HG03521 (cell line): ENCODE data around the gene CPEB3.
A peak's percentile ranks its signal among the peaks of the same experiment; 100 is the strongest.
"Not testable (repeated sequence)": the region's sequence is repeated elsewhere in the genome, so short reads cannot be mapped to it uniquely, and the experiment has no call there.

Experiments
- ATAC-seq: cut with Tn5 transposase; IDR thresholded peaks from one replicate; pipeline ENCODE4 v1.9.1; 2021; ENCODE audit warnings: mild to moderate bottlenecking, moderate library complexity; ENCODE audit not compliant: unreplicated experiment

The CPEB3 gene

DNA sequence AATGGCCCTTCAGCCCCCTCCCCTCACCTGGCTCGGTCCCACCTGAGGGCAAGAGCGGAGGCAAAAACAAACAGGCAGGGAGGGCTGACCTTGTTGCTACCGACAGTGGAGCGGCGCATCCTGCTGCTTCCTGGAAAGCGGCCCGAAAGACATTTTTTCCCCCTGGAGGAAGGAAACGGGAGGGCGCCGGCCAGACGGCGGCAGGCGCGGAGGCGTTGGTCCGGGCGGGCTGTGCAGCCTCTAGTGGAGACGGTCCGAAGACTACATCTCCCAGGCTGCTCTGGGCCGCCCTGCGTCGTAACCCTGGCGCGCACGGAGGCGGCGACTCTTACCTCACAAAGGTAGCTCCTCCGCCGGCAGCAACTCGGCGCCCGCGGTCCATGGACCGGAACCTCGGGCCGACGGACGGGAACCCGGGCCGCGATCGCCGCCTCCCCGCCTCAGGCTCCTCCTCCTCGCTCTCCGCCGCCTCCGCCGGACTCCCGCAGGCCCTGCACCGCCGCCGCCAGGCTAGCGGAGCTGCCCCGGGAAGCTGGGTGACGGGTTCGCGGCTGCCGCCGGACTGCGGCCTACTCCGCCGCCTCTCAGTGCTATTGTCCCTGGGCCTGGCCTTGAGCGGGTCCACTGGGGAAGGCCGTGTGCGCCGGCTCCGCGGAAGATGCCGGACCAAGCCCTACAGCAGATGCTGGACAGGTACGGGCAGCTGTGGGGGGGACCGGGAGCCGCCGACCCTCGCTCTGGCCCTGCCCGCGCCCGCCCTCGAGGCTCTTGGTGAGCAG, at the start of gene CPEB3, which contains the start of gene MARCHF5:
CPEB3 (minus strand) TSS at position 242 of the 779 bp plus-strand sequence. CDS start 50,728 bp downstream, outside the sequence.
MARCHF5 (plus strand) TSS at position 331 of the 779 bp plus-strand sequence; CDS start at position 659, 328 bp downstream.
- peak; percentile 98 for ATAC-seq

DNA sequence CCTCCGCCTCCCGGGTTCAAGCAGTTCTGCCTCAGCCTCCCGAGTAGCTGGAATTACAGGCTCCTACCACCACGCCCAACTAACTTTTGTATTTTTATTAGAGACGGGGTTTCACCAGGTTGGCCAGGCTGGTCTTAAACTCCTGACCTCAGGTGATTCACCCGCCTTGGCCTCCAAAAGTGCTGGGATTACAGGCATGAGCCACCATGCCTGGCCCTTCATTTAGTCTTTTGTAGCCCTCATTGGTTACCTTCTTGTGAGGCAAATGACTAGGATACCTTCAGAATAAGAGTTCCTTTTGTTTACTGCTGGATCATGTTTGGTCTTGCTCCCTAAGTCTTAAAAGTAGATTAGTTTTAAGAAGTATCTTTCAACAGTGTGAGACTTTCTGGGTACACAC, 39.0 kb upstream of the CPEB3 start:
- ATAC-seq = not testable (repeated sequence)

DNA sequence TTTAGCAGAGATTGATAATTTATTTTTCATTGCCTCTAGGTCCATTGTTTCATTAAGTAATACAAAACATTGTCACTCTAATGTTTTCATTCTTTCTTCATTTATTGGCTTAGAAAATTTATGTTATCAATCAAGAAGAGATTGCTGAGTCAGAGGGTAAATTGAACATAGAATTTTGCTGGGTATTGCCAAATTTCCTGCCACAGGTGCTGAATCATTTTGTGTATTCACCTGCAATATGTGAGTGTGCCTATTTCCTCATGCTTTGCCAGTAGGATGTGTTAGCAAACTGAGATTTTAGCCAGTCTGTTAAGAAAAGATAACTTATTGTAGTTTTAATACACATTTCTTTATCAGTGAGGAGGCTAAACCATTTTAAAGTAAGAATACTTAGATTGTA, 38.1 kb upstream of the CPEB3 start:
- no peak for ATAC-seq

DNA sequence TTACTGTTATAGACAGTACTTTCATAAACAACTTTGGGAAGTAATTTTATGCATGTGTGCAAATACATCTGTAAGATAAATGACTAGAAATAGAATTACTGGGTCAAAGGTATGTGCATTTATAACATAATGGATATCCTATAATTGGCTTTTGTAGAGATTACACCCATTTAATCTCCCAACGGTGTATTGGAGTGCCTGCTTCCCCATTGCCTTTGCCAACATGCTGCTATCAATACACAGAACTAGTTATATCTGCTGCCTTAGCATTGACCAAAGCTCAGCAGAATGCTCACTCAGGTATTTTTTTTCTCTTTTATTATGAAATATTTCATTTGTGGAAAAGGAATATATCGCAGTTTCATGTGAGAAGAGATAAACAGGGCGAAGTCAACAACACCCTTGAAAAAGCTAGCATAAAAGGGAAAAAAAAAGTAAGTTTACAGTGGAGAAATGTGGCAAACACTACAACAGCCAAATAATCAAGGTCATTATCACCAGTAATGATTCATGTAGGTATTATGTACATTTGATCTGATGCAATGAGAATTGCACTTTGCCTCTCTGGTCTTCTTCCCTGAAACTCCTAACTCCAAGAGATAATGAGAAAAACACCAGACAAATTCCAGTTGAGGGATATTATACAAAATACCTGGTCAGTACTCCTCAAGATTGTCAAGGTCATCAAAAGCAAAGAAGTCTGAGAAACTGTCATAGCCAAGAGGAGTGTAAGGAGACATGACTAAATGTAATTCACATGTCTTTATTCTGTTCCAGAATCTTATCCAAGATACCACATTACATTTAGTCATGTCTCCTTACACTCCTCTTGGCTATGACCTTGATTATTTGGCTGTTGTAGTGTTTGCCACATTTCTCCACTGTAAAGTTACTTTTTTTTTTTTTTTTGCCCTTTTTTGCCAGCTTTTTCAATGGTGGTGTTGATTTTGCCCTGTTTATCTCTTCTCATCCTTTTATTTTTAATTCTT, 36.9 kb upstream of the CPEB3 start:
- no peak for ATAC-seq

DNA sequence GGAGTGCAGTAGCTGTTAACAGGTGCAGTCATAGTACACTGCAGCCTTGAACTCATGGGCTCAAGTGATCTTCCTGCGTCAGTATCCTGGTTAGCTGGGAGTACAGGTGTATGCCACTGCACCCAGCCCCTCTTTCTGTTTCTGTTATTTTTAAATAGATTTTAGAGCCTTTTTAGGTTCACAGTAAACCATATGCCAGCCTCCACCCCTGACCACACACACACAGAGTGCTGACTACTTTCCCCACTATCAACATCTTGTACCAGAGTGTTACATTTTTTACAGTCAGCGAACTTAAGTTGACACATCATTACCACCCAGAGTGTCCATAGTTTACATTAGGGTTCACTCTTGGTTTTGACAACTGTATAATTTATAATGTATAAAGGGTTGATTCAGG, 32.2 kb upstream of the CPEB3 start:
- ATAC-seq = no peak

DNA sequence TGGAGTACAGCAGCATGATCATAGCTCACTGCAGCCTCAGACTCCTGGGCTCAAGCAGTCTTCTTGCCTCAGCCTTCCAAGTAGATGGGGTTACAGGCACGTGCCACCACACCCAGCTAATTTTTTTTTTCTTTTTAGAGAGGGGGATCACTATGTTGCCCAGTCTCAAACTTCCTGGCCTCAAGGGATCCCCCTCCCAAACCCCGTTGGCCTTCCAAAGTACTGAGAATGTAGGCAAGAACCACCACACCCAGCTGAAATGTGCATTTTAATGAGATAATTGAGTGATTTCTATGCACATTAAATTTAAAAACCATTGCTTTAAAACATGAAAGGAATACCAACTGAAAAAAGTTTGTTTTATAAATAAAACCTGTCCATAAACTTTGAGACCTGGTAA, 25.7 kb upstream of the CPEB3 start:
- no peak for ATAC-seq

DNA sequence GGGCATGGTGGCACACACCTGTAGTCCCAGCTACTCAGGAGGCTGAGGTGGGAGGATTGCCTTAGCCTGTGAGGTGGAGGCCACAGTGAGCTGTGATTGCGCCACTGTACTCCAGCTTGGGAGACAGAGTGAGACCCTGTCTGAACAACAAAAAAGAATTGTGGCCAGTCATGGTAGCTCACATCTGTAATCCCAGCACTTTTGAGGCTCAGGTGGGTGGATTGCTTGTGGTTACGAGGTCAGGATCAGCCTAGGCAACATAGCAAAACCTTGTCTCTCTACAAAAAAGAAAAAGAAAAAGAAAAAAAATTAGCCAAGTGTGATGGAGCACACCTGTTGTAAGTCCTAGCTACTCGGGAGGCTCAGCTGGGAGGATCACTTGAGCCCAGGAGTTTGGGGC, 22.9 kb upstream of the CPEB3 start:
- ATAC-seq = no peak

DNA sequence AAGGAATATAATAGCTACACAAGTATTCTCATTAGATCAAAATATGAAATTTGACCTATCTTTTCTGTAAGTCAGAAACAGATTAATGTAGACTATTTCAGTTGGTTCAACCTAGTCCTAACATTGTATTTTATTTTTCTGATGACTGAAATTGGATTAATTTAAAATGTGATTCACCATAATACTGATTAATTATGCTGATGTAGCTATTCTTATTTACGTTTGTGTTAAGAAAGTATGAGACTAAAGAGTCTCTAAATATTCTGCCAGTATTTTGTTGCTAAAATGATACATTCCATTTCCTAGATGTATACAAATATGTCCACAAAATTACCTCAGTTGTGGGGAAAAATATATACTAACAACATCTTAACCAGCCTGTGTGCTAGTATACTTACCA, 18.4 kb upstream of the CPEB3 start:
- no peak for ATAC-seq

DNA sequence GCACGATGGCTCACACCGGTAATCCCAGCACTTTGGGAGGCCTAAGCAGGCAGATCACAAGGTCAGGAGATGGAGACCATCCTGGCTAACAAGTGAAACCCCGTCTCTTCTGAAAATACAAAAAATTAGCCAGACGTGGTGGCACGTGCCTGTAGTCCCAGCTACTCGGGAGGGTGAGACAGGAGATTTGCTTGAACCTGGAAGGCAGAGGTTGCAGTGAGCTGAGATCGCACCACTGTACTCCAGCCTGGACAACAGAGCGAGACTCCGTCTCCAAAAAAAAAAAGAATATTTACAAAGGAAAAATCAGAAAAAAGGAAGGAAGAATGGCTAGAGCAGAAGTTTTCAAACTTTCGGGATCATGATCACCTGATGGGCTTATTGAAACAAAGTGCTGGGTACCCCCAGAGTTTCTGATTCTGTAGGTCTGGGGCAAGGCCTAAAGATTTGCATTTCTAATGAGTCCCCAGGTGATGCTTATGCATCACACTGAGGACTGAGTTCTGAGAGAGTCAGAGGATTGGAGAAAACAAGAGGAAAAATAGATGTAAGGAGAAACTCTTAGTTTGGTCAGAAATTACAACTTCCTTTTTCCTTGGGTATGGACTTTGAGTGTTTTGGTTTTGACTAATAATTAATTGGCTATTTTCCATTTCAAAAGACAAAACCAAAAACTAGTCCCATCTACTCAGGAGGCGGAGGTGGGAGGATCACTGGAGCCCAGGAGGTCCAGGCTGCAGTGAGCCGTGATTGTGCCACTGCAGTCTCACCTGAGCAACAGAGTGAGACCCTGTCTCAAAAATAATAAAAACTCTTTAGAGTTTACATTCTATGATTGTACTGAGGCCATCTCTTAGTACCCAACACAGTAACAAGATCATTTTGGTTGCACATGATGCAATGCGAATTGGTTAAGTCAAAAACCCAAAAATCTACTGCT, 14.5 kb upstream of the CPEB3 start:
- ATAC-seq = no peak

DNA sequence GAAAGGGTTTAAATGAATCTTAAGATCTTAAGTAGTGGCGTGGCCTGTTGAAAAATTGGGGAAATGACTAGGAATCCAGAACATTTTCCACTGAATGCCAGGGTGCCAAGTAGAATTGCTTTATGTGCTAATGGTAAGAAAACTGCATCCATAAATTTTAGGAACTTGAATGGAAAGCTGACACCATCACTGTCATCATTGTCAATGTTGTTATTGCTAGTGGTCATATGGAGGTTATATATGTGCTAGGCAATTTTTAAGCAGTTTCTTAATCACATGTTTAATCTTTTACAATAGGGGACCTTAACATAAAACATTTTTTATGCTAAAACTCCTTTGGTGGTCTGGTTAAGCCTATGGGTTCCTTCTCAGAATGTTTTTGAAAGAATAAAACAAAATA, 13.2 kb upstream of the CPEB3 start:
- no peak for ATAC-seq

DNA sequence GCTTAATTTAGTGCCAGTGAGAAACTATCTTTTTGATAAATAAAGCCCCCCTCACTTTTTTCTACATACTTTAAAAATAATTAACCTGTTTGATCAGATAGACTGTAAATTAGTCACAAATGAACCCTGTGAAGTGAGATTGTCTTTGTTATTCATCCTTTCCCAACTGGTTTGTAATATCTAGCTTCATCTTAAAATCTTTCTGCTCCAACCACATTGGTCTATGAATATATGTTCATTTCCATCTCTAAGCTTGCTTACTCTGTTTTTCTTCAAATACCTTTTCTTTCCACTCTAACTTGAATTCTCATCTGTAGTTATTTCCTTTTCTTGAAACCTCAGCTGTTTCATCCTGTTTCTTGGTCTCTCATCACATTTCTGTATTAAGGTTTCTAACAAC, 12.2 kb upstream of the CPEB3 start:
- no peak for ATAC-seq

DNA sequence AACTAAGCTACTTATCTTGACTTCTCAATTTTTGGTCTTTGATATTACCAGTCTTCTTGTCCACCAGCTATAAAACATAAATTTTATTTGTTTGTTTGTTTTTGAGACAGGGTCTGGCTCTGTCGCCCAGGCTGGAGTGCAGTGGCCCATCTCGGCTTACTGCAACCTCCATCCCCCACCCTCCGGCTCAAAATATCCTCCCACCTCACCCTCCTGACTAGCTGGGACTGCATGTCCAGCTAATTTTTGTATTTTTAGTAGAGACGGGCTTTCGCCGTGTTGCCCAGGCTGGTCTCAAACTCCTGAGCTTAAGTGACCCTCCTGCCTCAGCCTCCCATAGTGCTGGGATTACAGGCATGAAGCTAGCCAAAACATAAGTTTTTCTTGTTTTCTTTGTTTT, 7.6 kb upstream of the CPEB3 start:
- no peak for ATAC-seq

DNA sequence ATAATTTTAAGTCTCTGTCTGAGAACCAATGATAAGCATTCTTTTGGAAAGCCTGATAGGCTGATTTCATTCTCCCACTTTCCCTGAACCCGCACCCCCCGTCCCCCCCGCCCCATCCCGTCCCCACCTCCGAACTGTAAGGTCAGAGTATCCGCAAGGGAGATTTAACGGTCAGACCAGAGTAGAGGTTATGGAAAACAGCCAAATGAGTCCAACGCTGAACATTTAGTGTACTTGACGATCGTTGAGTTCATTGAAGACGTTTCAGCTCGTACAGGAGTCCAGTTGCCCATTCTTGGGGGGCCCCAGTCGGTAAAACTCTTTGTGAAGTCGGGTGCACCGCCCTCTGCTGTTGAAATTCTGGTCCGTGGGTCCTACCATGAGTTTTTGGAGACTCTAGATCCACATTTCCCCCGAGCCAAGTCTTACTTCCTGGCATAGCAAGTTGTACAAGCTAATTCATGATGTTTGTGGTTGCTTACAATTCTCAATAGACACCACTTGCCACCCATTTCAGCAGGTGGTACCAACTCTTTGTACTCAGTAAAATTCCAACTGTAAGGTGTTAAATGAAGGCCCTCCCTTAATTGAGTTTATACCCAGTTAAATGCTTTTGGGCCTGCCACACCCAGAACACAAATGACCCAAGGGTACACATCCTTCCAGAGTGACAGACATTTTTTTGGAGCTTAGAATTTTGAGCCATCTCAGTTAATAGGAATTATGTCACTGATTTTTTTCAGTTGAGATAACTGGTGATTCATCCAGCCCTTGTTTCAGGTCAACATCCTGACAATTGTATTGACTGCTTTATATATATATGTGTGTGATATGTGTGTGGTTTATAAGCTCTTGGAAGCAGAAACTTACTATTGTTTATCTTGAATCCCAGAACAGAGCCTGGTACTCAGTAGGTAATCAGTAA, 1.3 kb upstream of the CPEB3 start:
- ATAC-seq = no peak

DNA sequence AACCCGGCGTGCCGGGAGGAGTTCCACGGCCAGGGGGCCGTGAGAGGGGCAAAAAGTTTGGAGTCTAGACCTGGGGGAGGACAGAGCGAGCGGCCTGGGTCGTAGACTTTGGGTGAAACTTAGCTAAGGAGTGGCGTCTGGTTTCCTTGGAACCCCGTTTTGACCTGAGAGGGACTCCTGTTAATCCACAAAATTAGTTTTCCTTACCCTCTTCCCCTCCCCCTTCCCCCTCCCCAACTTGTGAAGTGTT, 663 bp upstream of the CPEB3 start:
- ATAC-seq = no peak

DNA sequence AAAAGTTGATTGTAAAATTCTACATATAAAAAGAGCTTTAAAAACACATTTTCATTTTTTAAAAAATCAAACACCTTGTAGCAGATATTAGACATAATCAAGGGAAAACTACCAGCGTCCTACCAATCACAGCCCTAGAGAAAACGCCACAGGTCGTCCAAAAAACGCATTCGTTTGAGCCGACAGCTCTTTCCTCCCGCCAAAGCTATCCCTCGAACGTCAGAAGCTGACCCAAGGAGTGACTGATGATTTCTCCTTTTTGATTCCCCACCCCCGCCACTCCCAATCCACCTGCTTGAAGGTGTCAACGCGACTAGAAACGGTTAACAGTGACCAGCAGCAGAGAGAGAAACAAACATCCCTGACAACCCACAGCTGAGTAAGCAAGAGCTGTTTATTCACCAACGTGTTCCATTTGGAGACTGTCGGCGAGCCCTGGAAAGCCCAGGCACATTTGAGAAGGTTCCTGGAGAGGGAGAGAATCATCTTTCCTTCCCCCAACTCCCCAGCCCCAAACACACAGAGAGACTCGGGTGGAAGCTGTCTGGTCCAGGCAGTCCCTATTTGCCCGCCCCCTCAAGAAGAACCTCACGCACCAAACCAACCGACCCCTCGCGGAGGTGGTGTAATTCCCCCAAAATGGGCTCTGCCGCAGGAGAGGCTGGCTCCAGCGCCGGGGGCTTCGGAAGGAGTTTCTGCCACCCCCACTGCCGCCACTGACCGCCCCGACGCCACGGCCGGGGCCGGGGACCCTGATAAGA, 622 bp downstream of the CPEB3 start:
- ATAC-seq = peak; percentile 5

DNA sequence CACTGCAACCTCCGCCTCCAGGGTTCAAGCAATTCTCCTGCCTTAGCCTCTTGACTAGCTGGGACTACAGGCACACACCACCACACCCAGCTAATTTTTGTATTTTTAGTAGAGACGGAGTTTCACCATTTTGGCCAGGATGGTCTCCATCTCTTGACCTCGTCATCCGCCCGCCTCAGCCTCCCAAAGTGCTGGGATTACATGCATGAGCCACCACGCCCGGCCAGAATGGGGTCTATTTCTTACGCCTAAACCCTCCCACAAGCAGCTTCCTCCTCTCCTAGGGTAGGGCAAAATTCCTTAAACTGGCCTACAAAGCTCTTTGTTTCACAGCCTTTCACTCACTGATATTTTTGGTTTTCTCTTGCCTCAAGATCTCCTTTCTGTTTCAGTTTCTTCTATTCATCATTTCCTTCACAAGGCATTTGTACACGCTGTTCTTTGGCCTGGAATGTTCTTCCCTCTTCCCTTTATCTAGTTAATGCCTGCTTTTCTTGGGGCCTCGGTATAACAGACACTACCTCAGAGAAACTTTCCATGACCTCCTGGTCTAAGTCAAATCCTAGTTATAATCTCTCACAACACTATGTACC, 6.7 kb downstream of the CPEB3 start:
- no peak for ATAC-seq

DNA sequence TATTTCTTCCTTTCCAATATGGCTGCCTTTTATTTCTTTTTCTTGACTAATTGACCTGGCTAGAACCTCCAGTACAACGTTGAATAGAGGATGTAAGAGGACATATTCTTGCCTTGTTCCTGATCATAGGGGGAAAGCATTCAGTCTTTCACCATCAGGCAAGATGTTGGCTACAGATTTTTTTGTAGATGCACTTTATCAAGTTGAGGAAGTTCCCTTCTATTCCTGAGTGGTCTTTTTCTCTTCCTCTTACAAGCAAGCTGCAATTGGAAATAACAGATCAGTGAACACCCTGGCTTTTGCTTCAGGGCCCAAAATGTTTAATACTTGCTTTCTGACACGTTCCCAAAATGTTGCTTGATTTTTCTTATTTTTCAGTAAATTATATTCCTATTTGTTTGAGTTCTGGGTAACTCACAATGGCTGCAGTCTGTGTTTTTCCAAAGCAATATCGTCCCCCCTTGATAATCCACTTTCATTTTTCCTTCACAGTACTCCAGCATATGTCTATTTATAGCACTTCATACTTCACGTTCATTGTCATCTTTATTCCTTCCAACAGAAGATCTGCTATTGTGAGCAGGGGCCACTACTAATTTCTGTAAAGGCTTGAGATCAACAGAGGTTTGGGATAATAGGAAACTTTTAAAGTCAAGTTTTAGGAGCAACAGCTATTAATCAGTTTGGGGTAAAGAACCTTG, 11.7 kb downstream of the CPEB3 start:
- ATAC-seq = no peak

DNA sequence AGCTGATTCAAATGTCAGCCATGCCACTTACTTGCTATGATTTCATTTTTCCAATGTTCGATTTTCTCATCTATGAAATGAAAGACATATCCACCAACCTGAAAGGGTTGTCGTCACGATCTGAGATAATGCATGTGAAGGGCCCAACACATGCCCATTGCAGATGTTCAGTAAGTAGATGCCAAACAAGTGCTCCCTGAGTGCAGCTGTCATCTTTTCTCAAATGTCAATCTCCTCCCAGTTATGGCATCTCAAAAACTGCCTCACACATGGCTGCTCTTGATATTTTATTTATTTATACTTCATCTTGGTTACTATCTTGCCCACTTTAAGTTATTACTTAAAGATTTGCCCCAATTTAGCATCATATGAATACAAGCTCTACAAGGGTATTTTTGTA, 16.8 kb downstream of the CPEB3 start:
- ATAC-seq = no peak
